Muscle layer of duodenum (tissue), 2 donors: ENCODE measurements around the gene SSR3.
"Not testable (repeated sequence)": the region's sequence is repeated elsewhere in the genome, so short reads cannot be mapped to it uniquely, and the experiment has no call there.

Experiments
- H3K27ac ChIP-seq: one replicate; pipeline ENCODE4 v1.7.0; 2013; ENCODE audit warnings: mild to moderate bottlenecking, low read length
- H3K27me3 ChIP-seq: one replicate; pipeline ENCODE4 v1.7.0; 2013; ENCODE audit warnings: low read depth, mild to moderate bottlenecking, control low read depth, low read length
- H3K36me3 ChIP-seq, 2 donors: one replicate each; pipeline ENCODE4 v1.7.0; 2013; ENCODE audit warnings: low read length in 2 of 2, control low read depth in 1 of 2, mild to moderate bottlenecking in 1 of 2; ENCODE audit not compliant: insufficient read depth in 2 of 2, control insufficient read depth in 1 of 2
- H3K4me1 ChIP-seq, 2 donors: one replicate each; pipeline ENCODE4 v1.7.0; 2013; ENCODE audit warnings: low read length in 2 of 2, mild to moderate bottlenecking in 2 of 2, control low read depth in 1 of 2, moderate library complexity in 1 of 2; ENCODE audit not compliant: insufficient read depth in 2 of 2, control insufficient read depth in 1 of 2
- H3K4me3 ChIP-seq, 2 donors: one replicate each; pipeline ENCODE4 v1.7.0; 2013; ENCODE audit warnings: low read length in 2 of 2, low read depth in 1 of 2, mild to moderate bottlenecking in 1 of 2
- H3K9me3 ChIP-seq, 2 donors: one replicate each; pipeline ENCODE4 v1.7.0; 2013; ENCODE audit warnings: low read length in 2 of 2, control low read depth in 1 of 2, mild to moderate bottlenecking in 1 of 2; ENCODE audit not compliant: control insufficient read depth in 1 of 2
- donor health status: healthy.

Gene SSR3

DNA sequence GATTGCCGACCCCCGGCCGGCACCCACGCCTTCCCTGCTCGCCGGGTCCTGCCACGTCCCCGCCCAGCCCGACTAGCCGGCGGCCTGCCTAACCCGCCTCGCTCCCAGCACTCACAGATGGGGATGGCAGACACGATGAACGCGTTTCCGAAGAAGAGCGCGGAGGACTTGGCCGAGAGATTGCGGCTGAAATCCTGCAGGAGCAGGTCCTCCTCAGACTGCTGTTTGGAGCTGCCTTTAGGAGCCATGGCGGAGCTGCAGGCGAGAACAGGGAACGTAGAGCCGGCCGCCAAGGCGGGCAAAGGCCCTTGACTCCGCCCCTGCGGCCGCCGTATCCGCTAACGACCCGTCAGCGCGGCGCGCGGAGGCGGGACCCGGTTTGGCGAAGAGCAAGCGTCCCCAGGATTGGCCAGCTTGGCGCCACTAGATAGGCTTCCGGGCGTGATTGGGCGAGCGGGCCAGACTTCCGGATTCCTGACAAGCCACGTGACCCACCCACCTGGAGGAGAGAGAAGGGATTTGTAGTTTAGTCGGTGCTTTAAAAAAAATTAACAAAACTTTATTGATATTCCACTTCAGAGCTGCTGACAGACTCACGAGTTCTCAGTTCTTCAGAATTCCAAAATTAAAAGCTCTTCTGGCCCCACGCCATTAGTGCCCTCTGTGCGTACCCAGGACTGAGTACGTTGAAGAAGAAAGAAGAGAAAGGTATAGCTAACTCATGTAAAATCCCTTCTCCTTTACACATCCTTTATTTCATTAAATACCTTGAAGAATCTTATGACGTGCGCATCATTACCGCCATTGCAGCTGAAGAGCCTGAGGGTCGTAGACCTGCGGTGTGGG is at the start of gene SSR3:
Gene SSR3 (minus strand): TSS at position 276 of the 846 bp plus-strand sequence. CDS start 28 bp downstream, at position 248.
- H3K27ac ChIP-seq = peak within 1 kb of the TSS; percentile 91
- H3K9me3 ChIP-seq = no peaks in the 10 kb centered on the region
- H3K36me3 ChIP-seq = peaks cover 10 to 17% of the 10 kb centered on the region in 2 donors
- H3K4me1 ChIP-seq = peaks cover 12 to 34% of the 10 kb centered on the region in 2 donors
- peak within 1 kb of the TSS; percentile 87 to 97 for H3K4me3 ChIP-seq
- no peaks in the 10 kb centered on the region for H3K27me3 ChIP-seq

DNA sequence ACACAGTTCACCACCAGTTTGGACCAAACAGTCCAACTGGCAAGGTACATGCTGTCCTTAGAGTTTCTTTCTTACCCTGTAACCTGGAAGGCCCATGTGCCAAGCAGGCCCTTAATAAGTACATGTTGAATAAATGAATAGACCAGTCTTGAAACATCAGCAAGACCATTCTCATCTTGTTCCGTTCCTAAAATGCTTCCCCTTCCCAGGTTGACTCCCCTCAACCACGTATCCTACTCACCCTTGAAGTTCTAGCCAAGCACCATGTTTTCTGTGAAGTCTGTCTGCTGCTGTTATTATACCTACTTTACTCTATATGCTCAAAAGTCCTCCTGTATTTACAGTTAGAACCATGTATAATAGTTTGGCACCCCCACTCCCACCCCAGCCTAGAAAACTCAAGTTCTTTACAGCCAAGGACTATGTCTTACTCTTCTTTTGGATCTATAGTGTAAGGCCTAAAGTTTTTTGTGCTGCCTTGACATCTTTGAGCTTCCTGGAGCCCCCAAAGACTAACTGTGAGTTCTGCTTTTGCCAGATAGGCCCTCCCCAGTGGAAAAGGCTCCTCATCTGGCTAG is 49.2 kb upstream of the SSR3 start:
- H3K27me3 ChIP-seq = no peaks in the 10 kb centered on the region
- peak overlapping the region; percentile 25 for H3K27ac ChIP-seq
- H3K36me3 ChIP-seq = no peaks in the 10 kb centered on the region
- no peaks in the 10 kb centered on the region for H3K4me1 ChIP-seq
- H3K9me3 ChIP-seq = no peaks in the 10 kb centered on the region
- no peak overlapping the region for H3K4me3 ChIP-seq

DNA sequence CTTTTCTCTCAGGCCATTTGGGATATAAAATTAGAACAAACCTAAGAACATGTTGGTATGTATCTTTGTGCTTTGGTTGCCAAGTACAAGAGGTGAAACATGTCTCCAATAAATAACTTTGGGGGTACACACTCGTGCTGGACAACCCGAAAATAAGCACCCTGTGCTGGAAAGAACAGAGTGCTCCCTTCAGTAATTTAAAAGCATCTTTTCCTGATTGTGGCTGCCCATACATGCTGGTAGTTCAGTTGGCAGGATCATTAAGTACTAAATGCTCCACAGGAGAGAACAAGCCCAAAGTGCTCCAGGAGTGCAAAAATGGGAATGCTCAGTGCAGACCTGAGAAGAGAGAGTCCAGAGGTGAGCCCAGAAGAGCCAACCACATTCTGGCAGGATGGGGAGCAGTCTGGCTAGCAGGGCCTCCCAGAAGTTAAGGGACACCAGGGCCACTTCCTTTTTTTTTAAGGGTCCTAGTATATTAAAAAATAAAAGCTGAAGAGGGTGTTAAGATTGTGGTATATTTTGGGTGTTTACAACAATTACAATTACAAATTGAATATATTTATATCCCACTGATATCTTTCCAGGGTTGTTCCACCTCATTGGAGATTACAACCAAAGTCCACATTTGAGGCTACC is 48.6 kb upstream of the SSR3 start:
- Histone ChIP-seq H3K27me3 (no peaks in the 10 kb centered on the region), H3K4me3 (no peak overlapping the region), H3K9me3 (no peaks in the 10 kb centered on the region), H3K36me3 (no peaks in the 10 kb centered on the region), H3K27ac (peak overlapping the region; percentile 27), H3K4me1 (no peaks in the 10 kb centered on the region)

DNA sequence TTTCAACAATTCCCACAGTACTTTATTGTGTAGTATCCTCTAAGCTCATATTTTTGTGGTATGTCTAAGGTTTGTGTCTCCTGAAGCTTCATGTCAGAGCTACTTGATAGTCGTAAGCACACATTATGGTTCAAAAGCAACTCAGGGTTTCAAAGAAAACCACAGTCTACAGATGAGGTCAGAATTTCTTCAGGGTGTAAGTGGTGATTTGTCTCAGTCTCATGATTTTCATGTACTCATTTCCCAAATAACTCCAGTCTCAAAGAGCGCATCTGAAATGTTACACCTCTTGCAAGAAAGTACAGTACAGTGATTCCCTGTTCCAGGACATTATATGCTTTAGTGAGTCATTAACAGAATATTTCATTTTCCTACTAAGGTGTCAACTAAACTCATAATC is 47.5 kb upstream of the SSR3 start:
- no peaks in the 10 kb centered on the region for H3K36me3 ChIP-seq
- peaks cover 0 to 3% of the 10 kb centered on the region in 2 donors for H3K4me1 ChIP-seq
- no peak overlapping the region for H3K4me3 ChIP-seq
- H3K9me3 ChIP-seq = no peaks in the 10 kb centered on the region
- no peaks in the 10 kb centered on the region for H3K27me3 ChIP-seq
- peak overlapping the region; percentile 11 for H3K27ac ChIP-seq

DNA sequence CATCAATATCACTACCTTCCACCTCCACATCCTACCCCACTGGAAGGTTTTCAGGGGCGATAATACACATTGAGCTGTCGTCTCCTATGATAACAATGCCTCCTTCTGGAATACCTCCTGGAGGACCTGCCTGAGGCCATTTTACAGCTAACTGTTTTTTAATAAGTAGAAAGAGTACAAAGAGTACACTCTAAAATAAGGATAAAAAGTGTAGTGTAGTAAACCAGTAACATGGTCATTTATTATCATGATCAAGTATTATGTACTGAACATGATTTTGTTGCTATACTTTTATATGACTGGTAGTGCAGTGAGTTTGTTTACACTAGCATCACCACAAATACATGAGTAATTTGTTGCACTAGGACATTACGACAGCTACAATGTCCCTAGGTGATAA is 46.6 kb upstream of the SSR3 start:
- Histone ChIP-seq H3K36me3 (no peaks in the 10 kb centered on the region), H3K27ac (no peak overlapping the region), H3K4me1 (peaks cover 0 to 3% of the 10 kb centered on the region in 2 donors), H3K4me3 (no peak overlapping the region), H3K27me3 (no peaks in the 10 kb centered on the region), H3K9me3 (no peaks in the 10 kb centered on the region)

DNA sequence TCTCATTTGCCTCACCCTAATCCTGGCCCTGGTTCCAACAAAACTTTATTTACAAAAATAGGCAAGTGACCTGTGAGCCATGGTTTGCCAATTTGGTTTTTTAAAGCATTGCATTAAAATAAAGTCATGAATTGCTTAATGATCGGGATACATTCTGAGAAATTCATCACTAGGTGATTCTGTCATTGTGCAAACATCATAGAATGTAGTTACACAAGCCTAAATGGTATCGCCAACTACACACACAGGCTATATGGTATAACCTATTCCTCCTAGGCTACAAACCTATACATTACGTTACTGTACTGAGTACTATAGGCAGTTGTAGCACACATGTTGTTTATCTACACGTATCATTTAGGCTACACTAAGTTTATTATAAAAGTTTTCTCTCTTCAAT is 45.9 kb upstream of the SSR3 start:
- H3K9me3 ChIP-seq = no peaks in the 10 kb centered on the region
- no peaks in the 10 kb centered on the region for H3K36me3 ChIP-seq
- peaks cover 0 to 3% of the 10 kb centered on the region in 2 donors for H3K4me1 ChIP-seq
- H3K4me3 ChIP-seq = no peak overlapping the region
- H3K27ac ChIP-seq = no peak overlapping the region
- H3K27me3 ChIP-seq = no peaks in the 10 kb centered on the region

DNA sequence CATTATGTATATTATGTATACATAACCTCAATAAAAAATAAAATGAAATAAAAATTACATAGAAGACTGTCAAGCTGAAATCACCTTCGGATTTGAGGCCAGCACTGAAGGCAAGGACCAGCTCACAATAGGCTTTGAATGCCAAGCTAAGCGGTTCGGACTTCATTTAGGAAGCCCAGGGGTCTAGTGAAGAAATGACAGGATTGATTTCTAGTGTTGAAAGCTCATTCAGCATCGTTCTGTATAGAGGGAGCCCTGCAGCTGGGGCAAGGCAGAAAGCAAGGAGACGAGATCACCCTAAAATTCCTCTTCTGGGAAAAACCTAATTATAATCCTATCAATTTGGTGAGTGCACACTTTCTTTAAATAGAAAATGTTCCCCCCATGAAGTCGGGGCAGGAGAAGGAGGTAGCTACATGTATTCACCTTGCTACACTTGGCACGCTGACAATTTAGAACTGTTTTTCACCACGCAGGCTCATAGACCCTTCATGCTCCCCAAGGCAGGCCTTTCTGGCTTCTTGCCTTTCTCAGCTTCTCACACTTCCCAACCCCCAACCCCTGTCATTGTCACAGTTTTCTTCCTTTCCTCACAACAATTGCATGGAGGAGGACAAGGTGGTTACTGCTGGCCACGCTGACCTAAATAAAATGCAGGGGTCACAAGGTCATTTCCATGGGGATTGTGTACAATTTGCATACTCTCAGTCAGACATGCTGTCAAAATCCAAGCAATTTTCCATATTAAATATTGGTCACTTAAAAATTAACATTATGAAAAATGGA is 44.4 kb upstream of the SSR3 start:
- H3K4me3 ChIP-seq = no peak overlapping the region
- H3K27me3 ChIP-seq = no peaks in the 10 kb centered on the region
- H3K9me3 ChIP-seq = no peaks in the 10 kb centered on the region
- H3K27ac ChIP-seq = no peak overlapping the region
- H3K4me1 ChIP-seq = peaks cover 0 to 6% of the 10 kb centered on the region in 2 donors
- no peaks in the 10 kb centered on the region for H3K36me3 ChIP-seq

DNA sequence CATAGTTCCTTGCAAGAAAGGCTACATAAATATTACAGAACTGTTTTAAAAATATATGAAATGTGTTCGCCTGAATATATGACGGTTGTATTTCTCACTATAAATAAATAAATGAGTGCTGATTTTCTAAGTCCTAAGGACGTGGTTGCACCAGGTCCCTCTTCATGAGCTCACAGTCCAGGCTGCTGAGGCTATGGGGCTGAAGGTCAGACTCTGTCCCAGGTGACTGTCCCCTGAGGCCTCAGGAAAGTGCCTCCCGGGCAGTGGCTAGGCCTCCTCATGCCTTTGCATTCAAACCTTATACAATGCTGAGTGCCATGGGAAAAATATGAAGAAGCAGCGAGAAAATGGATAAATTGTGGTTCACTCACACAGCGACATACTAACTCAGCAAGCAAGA is 43.5 kb upstream of the SSR3 start:
- H3K36me3 ChIP-seq = no peaks in the 10 kb centered on the region
- H3K4me1 ChIP-seq = peaks cover 0 to 13% of the 10 kb centered on the region in 2 donors
- H3K27me3 ChIP-seq = no peaks in the 10 kb centered on the region
- H3K9me3 ChIP-seq = no peaks in the 10 kb centered on the region
- no peak overlapping the region for H3K4me3 ChIP-seq
- H3K27ac ChIP-seq = peak overlapping the region; percentile 39

DNA sequence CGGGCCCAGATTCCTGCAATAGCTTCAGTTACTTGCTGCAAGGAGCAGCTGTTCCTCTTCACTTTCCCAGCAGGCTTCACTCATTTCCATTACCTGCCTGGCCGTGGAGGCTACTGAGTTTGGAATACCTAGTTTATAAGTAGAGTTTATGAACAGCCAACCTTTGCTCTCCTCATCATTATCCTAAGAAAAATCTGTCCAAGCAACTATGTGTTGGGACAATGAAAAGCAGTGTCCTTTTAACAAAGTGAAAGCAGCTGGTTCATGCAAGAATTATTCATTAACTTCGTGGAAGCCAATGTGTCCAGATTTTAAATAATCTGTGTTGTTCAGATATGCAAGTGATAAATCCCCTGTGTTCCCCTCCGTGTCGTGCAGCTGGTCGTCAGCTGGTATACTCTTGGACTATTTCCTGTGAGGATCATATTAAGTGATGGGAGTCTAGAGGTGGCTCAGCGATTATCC is 39.3 kb upstream of the SSR3 start:
- Histone ChIP-seq H3K4me1 (peaks cover 0 to 13% of the 10 kb centered on the region in 2 donors), H3K27ac (no peak overlapping the region), H3K36me3 (no peaks in the 10 kb centered on the region), H3K27me3 (no peaks in the 10 kb centered on the region), H3K9me3 (no peaks in the 10 kb centered on the region), H3K4me3 (peak overlapping the region in 1 of 2 donors; percentile 49)

DNA sequence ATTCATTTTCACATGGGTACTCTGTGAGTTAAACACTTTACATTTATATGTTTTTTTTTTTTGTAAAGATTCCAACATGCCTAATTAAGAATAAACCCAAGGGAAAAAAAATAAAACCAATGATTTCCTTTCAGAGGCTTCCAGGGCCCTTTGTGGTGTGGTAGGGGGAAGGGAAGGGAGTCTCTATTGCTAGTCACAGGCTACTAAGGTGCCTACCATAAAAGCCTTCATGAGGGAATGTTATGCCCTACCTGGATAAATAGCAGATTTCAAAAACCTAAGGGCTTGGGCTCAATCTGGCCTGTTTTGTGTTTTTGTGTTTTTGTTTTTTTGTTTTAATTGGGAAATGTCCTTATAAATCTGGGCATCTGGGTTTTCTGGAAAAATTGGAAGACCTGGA is 38.9 kb upstream of the SSR3 start:
- no peaks in the 10 kb centered on the region for H3K36me3 ChIP-seq
- no peaks in the 10 kb centered on the region for H3K9me3 ChIP-seq
- no peak overlapping the region for H3K4me3 ChIP-seq
- peaks cover 0 to 13% of the 10 kb centered on the region in 2 donors for H3K4me1 ChIP-seq
- no peak overlapping the region for H3K27ac ChIP-seq
- no peaks in the 10 kb centered on the region for H3K27me3 ChIP-seq

DNA sequence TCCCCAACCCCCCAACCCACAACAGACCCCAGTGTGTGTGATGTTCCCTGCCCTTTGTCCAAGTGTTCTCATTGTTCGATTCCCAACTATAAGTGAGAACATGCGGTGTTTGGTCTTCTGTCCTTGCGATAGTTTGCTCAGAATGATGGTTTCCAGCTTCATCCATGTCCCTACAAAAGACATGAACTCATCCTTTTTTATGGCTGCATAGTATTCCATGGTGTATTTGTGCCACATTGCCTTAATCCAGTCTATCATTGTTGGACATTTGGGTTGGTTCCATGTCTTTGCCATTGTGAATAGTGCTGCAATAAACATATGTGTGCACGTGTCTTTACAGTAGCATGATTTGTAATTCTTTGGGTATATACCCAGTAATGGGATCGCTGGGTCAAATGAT is 34.9 kb upstream of the SSR3 start:
- not testable (repeated sequence) for H3K36me3 ChIP-seq

More for the DNA sequence above, 34.9 kb upstream of the SSR3 start:
- not testable (repeated sequence) for H3K4me1 ChIP-seq, H3K9me3 ChIP-seq, H3K27ac ChIP-seq, H3K4me3 ChIP-seq, H3K27me3 ChIP-seq
